ENCODE results near the gene CHCHD3.

DNA sequence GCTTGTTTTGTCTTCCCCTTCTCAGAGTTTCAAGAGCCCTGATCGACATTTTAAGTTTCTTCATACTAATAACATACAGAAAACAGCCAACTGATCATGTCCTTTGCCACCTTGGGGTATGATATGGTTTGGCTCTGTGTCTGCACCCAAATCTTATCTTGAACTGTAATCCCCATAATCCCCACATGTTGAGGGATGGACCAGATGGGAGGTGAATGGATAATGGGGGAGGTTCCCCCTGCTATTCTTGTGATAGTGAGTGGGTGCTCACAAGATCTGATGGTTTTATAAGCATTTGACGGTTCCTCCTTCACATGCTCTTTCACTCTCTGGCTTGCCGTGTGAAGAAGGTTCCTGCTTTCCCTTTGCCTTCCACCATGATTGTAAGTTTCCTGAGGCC, 190.3 kb downstream of the CHCHD3 start:
- TF ChIP-seq CTCF (conservative IDR thresholded peaks at IDR 0.05; ENCODE audit: low read length): no peak
- no peak for TF ChIP-seq EZH2phosphoT487 (IDR thresholded peaks at IDR 0.05; ENCODE audit: borderline replicate concordance, low read depth, low read length)
